Stimulated activated CD8-positive, alpha-beta memory T cell treated with anti-CD3 and anti-CD28 coated beads, Interleukin-12 subunit alpha, Interleukin-12 subunit beta, amount 100 ng/mL, for 1 hour (primary cell): ENCODE results near the gene FRRS1L.

Source experiments
- DNase-seq: peaks from one replicate; pipeline ENCODE4 v3.0.0-alpha.2; 2020; ENCODE audit warnings: low read depth

Gene FRRS1L

GRCh38 chr9:109166771-109167601 is at the start of gene FRRS1L:
TSS of gene FRRS1L (minus strand) at chr9:109167249. CDS start at chr9:109167138, 111 bp downstream.
- no peak for DNase-seq

GRCh38 chr9:109214414-109214813 is 47.4 kb upstream of the FRRS1L start:
- no peak for DNase-seq

- no peak for DNase-seq
These were observed 46.5 kb upstream of the FRRS1L start for GRCh38 chr9:109213285-109214121.

- no peak for DNase-seq
These were observed 45.7 kb upstream of the FRRS1L start for GRCh38 chr9:109212768-109213167.

GRCh38 chr9:109206670-109207069 is 39.6 kb upstream of the FRRS1L start:
- no peak for DNase-seq

- no peak for DNase-seq
These were observed 38.5 kb upstream of the FRRS1L start for GRCh38 chr9:109205526-109205925.

GRCh38 chr9:109203761-109204360 is 36.8 kb upstream of the FRRS1L start:
- no peak for DNase-seq

- DNase-seq = no peak
These were observed 32.6 kb upstream of the FRRS1L start for GRCh38 chr9:109199676-109200075.

- no peak for DNase-seq
These were observed 31.8 kb upstream of the FRRS1L start for GRCh38 chr9:109198736-109199382.

GRCh38 chr9:109193974-109194556 is 27.0 kb upstream of the FRRS1L start:
- DNase-seq = no peak

GRCh38 chr9:109192732-109193361 is 25.8 kb upstream of the FRRS1L start:
- DNase-seq = no peak

- no peak for DNase-seq
These were observed 24.7 kb upstream of the FRRS1L start for GRCh38 chr9:109191746-109192145.

GRCh38 chr9:109190151-109190550 is 23.1 kb upstream of the FRRS1L start:
- DNase-seq = no peak

- DNase-seq = no peak
These were observed 19.9 kb upstream of the FRRS1L start for GRCh38 chr9:109186857-109187520.

GRCh38 chr9:109182940-109183798 is 16.1 kb upstream of the FRRS1L start:
- no peak for DNase-seq

GRCh38 chr9:109182550-109182939 is 15.5 kb upstream of the FRRS1L start:
- DNase-seq = no peak

- DNase-seq = no peak
These were observed 14.2 kb upstream of the FRRS1L start for GRCh38 chr9:109181284-109181683.

GRCh38 chr9:109179801-109180523 is 12.9 kb upstream of the FRRS1L start:
- no peak for DNase-seq

- DNase-seq = no peak
These were observed 9.9 kb upstream of the FRRS1L start for GRCh38 chr9:109176963-109177362.
